Testis (tissue), 2 donors: Measurements from ENCODE around the gene NAB2.

ENCODE experiments used
- CTCF ChIP-seq, 3 experiments: fragments of 450-650 bp in 2 of 3; fragments of 200-600 bp in 1 of 3; sonication (generic) in 1 of 3; IDR thresholded peaks; one replicate each; pipeline ENCODE4 v1.5.1; 2016 to 2019; ENCODE audit warnings: antibody characterized with exemption in 3 of 3, mild to moderate bottlenecking in 2 of 3, moderate library complexity in 1 of 3
- POLR2A ChIP-seq: fragments of 450-650 bp; IDR thresholded peaks from one replicate; pipeline ENCODE4 v1.6.1; 2017; ENCODE audit warnings: antibody characterized with exemption, mild to moderate bottlenecking, moderate library complexity

- TF ChIP-seq CTCF (IDR thresholded peaks at IDR 0.05) (no peak), POLR2A (no peak)
Measured at GRCh38 chr12:57099766-57100165, 10.9 kb downstream of the NAB2 start.
